ENCODE data around the gene NRP2.

DNA sequence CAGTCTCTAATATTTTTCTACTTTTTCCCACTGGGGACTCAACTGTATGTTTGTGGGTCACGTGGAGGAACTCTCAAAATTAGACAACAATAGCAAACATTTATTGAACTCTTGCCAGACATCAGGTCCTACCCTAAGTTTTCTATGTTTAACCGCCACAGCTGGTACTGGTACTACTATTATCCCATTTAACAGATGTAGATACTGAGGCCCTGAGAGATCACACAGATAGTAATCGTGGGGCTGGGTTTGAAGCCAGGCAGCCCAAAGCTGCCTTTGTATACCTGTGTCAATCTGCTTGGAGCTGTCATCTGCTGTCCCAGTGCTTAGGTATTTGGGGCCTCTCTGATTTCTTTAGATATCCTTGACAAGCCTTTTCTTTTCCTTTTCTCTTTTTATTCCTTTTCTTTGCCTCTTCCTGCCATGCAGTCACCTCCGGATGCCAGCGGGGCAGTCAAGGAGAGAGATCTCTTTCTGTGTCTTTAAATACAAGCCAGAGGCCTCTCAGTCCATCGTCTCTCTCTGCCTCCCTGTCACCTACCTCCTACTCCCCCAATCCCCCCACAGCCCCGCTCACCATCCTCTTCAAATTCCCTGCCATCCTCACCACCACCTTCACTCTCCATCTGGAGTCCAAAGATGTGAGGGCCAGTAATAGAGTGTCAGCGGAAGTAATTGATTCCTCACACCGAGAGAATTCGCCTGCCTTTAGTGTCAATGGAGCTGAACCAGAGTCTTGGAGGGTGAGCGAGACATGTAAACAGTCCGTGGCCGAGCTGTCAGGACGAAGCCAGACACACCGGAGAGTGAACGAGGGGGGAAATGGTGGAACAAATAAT lies 23.4 kb downstream of the NRP2 start:
- TF ChIP-seq, protein P1, sequence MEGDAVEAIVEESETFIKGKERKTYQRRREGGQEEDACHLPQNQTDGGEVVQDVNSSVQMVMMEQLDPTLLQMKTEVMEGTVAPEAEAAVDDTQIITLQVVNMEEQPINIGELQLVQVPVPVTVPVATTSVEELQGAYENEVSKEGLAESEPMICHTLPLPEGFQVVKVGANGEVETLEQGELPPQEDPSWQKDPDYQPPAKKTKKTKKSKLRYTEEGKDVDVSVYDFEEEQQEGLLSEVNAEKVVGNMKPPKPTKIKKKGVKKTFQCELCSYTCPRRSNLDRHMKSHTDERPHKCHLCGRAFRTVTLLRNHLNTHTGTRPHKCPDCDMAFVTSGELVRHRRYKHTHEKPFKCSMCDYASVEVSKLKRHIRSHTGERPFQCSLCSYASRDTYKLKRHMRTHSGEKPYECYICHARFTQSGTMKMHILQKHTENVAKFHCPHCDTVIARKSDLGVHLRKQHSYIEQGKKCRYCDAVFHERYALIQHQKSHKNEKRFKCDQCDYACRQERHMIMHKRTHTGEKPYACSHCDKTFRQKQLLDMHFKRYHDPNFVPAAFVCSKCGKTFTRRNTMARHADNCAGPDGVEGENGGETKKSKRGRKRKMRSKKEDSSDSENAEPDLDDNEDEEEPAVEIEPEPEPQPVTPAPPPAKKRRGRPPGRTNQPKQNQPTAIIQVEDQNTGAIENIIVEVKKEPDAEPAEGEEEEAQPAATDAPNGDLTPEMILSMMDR (IDR thresholded peaks at IDR 0.05): no peak
- TF ChIP-seq POLR2AphosphoS5 (IDR thresholded peaks at IDR 0.05): no peak

All from upper lobe of left lung (tissue), 4 donors.